Spleen (tissue), 11 donors: ENCODE measurements around the gene CCPG1. TPM values are rescaled to one million over a fixed set of nuclear protein-coding genes. Genes with fewer than 3 reads are reported as not detected.
A peak's percentile ranks its signal among the peaks of the same experiment; 100 is the strongest.

Experiments
- DNase-seq: peaks from one replicate; pipeline ENCODE4 v3.0.0-alpha.2; 2020
- H3K27ac ChIP-seq, 8 donors: fragments of 200-600 bp; sonication (generic) in 7 of 8; 1 replicate in 4 of 8; 2 replicates in 4 of 8; pipeline versions ENCODE4 v1.5.0 to v1.8.0; 2016 to 2021; ENCODE audit warnings: inconsistent platforms in 4 of 8, mild to moderate bottlenecking in 4 of 8, moderate library complexity in 1 of 8
- H3K27me3 ChIP-seq, 7 donors: fragments of 200-600 bp; sonication (generic) in 6 of 7; replicated peaks in 1 of 7; 1 replicate in 4 of 7; 2 replicates in 3 of 7; pipeline versions ENCODE4 v1.5.0 to v1.8.0; 2016 to 2021; ENCODE audit warnings: inconsistent platforms in 3 of 7, mild to moderate bottlenecking in 1 of 7
- H3K36me3 ChIP-seq, 6 donors: fragments of 200-600 bp; sonication (generic) in 5 of 6; 1 replicate in 4 of 6; 2 replicates in 2 of 6; pipeline versions ENCODE4 v1.5.0 to v1.8.0; 2016 to 2021; ENCODE audit warnings: inconsistent platforms in 2 of 6
- H3K4me1 ChIP-seq, 6 donors: fragments of 200-600 bp; sonication (generic) in 5 of 6; 1 replicate in 3 of 6; 2 replicates in 3 of 6; pipeline versions ENCODE4 v1.5.0 to v1.8.0; 2016 to 2021; ENCODE audit warnings: inconsistent platforms in 3 of 6
- H3K4me3 ChIP-seq, 8 donors: fragments of 200-600 bp; sonication (generic) in 7 of 8; 1 replicate in 4 of 8; 2 replicates in 4 of 8; pipeline versions ENCODE4 v1.5.0 to v1.8.0; 2016 to 2021; ENCODE audit warnings: inconsistent platforms in 4 of 8, mild to moderate bottlenecking in 4 of 8, moderate library complexity in 2 of 8
- H3K9me3 ChIP-seq, 8 donors: fragments of 200-600 bp; sonication (generic) in 7 of 8; 1 replicate in 4 of 8; 2 replicates in 4 of 8; pipeline versions ENCODE4 v1.5.0 to v1.8.0; 2016 to 2021; ENCODE audit warnings: inconsistent platforms in 4 of 8
- POLR2A ChIP-seq, 3 donors: fragments of 450-650 bp; IDR thresholded peaks; one replicate each; pipeline ENCODE4 v1.5.1; 2017; ENCODE audit warnings: antibody characterized with exemption in 3 of 3, mild to moderate bottlenecking in 1 of 3
- POLR2AphosphoS5 ChIP-seq, 3 donors: sonication (generic); formaldehyde crosslinking; IDR thresholded peaks; one replicate each; pipeline ENCODE4 v1.5.1; 2017; ENCODE audit warnings: antibody characterized with exemption in 3 of 3
- WGBS, 5 donors: extraction: QIAGEN DNeasy Blood & Tissue Kit in 3 of 5; methylation state at CpG; one replicate each; pipeline versions ENCODE4 v1.1.5 to v1.1.7; 2013 to 2018; 5-methylcytosine and 5-hydroxymethylcytosine counted together
- intact Hi-C: fragments of 100-400 bp; cut with DNase I; formaldehyde crosslinking; loops from one replicate; pipeline ENCODE4 v1.15.0; 2023; ENCODE audit warnings: low total_unique reads
- polyA plus RNA-seq, 3 donors: library from polyadenylated mRNA; stranded (reverse); fragments of 200-250 nt; gene quantifications; one replicate each; pipeline ENCODE4 v1.2.1, GENCODE V29; 2013
- total RNA-seq, 7 donors: library from RNA; depleted of rRNA in 3 of 7; stranded (reverse); fragments of >200 nt in 3 of 7; fragmentation: NEBNext Ultra II Directional in 4 of 7; extraction: Animal tissue kit (Norgen Biotek cat#: 25700) in 4 of 7; gene quantifications; one replicate each; pipeline versions ENCODE4 v1.1.0 to v1.2.1, GENCODE V29; 2016 to 2021
- TF ChIP-seq, protein P1 (sequence below), 11 experiments: fragments of 200-600 bp in 7 of 11; fragments of 450-650 bp in 4 of 11; sonication (generic) in 4 of 11; IDR thresholded peaks in 8 of 11; conservative IDR thresholded peaks in 3 of 11; 1 replicate in 7 of 11; 2 replicates in 4 of 11; pipeline versions ENCODE4 v1.4.0 to v1.8.0; 2016 to 2021; ENCODE audit warnings: antibody characterized with exemption in 11 of 11, inconsistent platforms in 4 of 11, mild to moderate bottlenecking in 1 of 11
- donor health status: healthy with polysubstance abuse.
- donor health status: DM: no; HTN: no; CAD: no; lungs with moderate emphysema.
- donor health status: DM: no; HTN: no; CAD: no.
- donor health status: Bipolar disorder and iron deficiency.
- donor health status: healthy.
- donor health status: DM: no; HTN: no; CAD: no.
- donor health status: DM: yes; HTN: yes; CAD: no.

CCPG1 gene
- total and polyA plus RNA-seq, 10 donors: 9.5 to 103 (median 65.0) TPM

DNA sequence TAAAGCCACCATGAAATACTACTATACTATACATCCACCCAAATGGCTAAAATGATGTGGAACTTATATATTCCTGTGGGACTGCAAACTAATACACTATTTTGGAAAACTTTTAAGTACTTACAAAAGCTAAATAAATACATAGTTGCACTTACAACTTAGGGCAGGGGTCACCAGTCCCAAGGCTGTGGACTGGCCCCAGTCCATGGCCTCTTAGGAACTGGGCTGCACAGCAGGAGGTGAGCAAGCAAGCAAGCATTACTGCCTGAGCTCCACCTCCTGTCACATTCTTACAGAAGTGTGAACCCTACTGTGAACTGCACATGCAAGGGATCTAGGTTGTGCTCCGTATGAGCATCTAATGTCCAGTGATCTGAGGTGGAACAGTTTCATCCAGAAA is 71.0 kb downstream of the CCPG1 start:
- intact Hi-C loops: no loop called here
- Histone ChIP-seq H3K36me3 (peaks cover 2 to 98% (median 54%) of the 10 kb centered on the region in 6 donors), H3K9me3 (no peaks in the 10 kb centered on the region), H3K27me3 (no peaks in the 10 kb centered on the region), H3K27ac (no peak overlapping the region), H3K4me3 (no peak overlapping the region), H3K4me1 (no peaks in the 10 kb centered on the region)
- no peak for TF ChIP-seq POLR2A (IDR thresholded peaks at IDR 0.05)
- TF ChIP-seq POLR2AphosphoS5 (IDR thresholded peaks at IDR 0.05): no peak
- TF ChIP-seq, protein P1, sequence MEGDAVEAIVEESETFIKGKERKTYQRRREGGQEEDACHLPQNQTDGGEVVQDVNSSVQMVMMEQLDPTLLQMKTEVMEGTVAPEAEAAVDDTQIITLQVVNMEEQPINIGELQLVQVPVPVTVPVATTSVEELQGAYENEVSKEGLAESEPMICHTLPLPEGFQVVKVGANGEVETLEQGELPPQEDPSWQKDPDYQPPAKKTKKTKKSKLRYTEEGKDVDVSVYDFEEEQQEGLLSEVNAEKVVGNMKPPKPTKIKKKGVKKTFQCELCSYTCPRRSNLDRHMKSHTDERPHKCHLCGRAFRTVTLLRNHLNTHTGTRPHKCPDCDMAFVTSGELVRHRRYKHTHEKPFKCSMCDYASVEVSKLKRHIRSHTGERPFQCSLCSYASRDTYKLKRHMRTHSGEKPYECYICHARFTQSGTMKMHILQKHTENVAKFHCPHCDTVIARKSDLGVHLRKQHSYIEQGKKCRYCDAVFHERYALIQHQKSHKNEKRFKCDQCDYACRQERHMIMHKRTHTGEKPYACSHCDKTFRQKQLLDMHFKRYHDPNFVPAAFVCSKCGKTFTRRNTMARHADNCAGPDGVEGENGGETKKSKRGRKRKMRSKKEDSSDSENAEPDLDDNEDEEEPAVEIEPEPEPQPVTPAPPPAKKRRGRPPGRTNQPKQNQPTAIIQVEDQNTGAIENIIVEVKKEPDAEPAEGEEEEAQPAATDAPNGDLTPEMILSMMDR (IDR thresholded peaks at IDR 0.05 in 8 of 11, conservative IDR thresholded peaks at IDR 0.05 in 3 of 11): no peak
- WGBS, 5 donors: 92 to 100% (median 97%) methylated on average over 1 of the region's 1 CpG
- no peak for DNase-seq

DNA sequence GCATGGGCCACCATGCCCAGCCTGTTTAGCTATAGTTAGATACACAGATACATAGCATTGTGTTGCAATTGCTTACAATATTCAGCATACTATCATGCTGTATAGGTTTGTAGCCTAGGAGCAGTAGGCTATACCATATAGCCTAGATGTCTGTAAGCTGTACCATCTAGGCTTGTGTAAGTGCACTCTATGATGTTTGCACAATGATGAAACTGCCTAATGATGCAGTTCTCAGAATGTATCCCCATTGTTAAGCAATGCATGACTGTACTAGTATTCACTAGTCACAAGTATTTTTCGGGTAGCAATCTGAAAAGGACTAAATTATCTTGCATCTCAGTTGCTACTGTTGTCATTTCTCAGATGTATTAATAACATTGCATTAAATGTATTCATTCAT is 73.2 kb downstream of the CCPG1 start:
- no peaks in the 10 kb centered on the region for H3K27me3 ChIP-seq
- WGBS, 5 donors: 89 to 96% (median 90%) methylated on average over 1 of the region's 1 CpG
- no peaks in the 10 kb centered on the region for H3K4me1 ChIP-seq
- no peak overlapping the region for H3K27ac ChIP-seq
- H3K9me3 ChIP-seq: no peaks in the 10 kb centered on the region
- H3K36me3 ChIP-seq: peaks cover 0 to 100% (median 61%) of the 10 kb centered on the region in 6 donors
- DNase-seq: no peak
- intact Hi-C loops: no loop called here
- H3K4me3 ChIP-seq: no peak overlapping the region
- no peak for TF ChIP-seq POLR2A (IDR thresholded peaks at IDR 0.05)
- TF ChIP-seq POLR2AphosphoS5 (IDR thresholded peaks at IDR 0.05): no peak
- TF ChIP-seq, protein P1 (IDR thresholded peaks at IDR 0.05 in 8 of 11, conservative IDR thresholded peaks at IDR 0.05 in 3 of 11): no peak

DNA sequence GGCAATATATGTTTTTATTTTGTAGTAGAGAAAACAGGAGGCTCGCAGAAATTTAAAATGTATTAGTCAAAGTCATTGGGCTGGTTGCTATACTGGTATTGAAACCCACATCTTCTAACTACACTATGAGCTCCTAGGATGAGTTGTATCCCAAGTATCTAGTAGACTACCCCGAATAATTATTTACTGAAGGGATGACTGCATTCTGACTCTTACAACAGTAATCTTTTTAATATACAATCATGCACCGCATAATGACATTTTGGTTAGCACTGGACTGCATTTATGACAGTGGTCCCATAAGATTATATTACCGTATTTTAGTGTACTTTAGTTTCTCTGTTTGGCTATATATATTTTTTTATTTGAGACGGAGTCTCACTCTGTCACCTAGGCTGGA is 73.8 kb downstream of the CCPG1 start:
- TF ChIP-seq POLR2AphosphoS5 (IDR thresholded peaks at IDR 0.05): no peak
- H3K36me3 ChIP-seq: peaks cover 0 to 100% (median 62%) of the 10 kb centered on the region in 6 donors
- H3K9me3 ChIP-seq: no peaks in the 10 kb centered on the region
- no peaks in the 10 kb centered on the region for H3K4me1 ChIP-seq
- H3K27ac ChIP-seq: no peak overlapping the region
- no peak for DNase-seq
- no peaks in the 10 kb centered on the region for H3K27me3 ChIP-seq
- no peak overlapping the region for H3K4me3 ChIP-seq
- WGBS, 5 donors: 91 to 97% (median 95%) methylated on average over 5 of the region's 5 CpGs
- intact Hi-C loops: no loop called here

DNA sequence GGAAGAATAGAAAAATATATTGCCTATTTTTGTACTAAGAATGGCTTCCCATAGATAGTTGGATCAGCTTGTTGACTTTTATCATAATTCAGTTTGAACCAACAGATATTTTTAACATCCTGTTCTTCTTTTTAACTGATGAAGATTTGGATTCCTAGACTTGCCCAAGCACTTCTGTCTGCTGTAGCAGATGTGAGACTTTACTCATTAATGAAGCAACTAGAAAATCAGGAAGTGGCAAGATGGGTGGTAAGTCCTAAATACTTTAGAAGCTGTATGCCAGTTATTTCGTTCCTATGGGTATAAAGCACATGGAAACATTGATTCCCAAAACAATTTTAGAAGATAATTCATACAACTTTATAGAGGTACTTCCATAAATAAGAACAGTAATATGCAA is 80.8 kb downstream of the CCPG1 start:
- TF ChIP-seq, protein P1 (IDR thresholded peaks at IDR 0.05 in 8 of 11, conservative IDR thresholded peaks at IDR 0.05 in 3 of 11): no peak
- no peak for TF ChIP-seq POLR2AphosphoS5 (IDR thresholded peaks at IDR 0.05)

DNA sequence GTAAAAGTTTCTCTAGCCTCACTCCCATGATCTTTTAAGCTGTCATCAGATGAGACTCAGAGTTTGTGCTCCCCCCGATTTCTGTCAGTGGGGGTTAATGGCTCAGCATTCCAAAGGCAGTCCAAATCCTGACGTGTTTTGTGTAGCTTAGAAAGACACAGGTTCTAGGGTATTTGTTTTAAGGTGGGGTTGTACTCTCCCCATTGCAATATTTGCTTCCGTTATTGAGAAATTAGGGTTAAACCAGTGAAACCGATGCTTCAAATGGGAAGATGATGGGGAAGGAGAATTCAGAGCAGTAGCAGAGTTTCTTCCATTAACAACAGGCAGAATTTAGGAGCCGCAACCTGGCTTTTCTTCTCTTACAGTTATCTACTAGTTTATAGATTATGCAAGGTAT is 85.7 kb downstream of the CCPG1 start:
- peaks cover 21 to 77% (median 51%) of the 10 kb centered on the region in 6 donors for H3K4me1 ChIP-seq

More for the DNA sequence above, 80.8 kb downstream of the CCPG1 start:
- H3K36me3 ChIP-seq: peaks cover 0 to 79% (median 33%) of the 10 kb centered on the region in 6 donors
- intact Hi-C loops: no loop called here
- no peaks in the 10 kb centered on the region for H3K9me3 ChIP-seq
- H3K4me3 ChIP-seq: no peak overlapping the region
- H3K27ac ChIP-seq: peak overlapping the region in 2 of 8 donors; percentile 9 to 21
- no peaks in the 10 kb centered on the region for H3K27me3 ChIP-seq
- peaks cover 0 to 36% (median 16%) of the 10 kb centered on the region in 6 donors for H3K4me1 ChIP-seq
- DNase-seq: no peak
- WGBS, 5 donors: 41 to 80% (median 56%) methylated on average over 1 of the region's 1 CpG

More for the DNA sequence above, 85.7 kb downstream of the CCPG1 start:
- no peaks in the 10 kb centered on the region for H3K9me3 ChIP-seq
- intact Hi-C loops: no loop called here
- no peaks in the 10 kb centered on the region for H3K27me3 ChIP-seq
- TF ChIP-seq, protein P1 (IDR thresholded peaks at IDR 0.05 in 8 of 11, conservative IDR thresholded peaks at IDR 0.05 in 3 of 11): no peak
- TF ChIP-seq POLR2A (IDR thresholded peaks at IDR 0.05) (no peak), POLR2AphosphoS5 (IDR thresholded peaks at IDR 0.05) (no peak)
- peaks cover 0 to 31% (median 7%) of the 10 kb centered on the region in 6 donors for H3K36me3 ChIP-seq
- no peak overlapping the region for H3K4me3 ChIP-seq
- peak overlapping the region in 6 of 8 donors; percentile 20 to 71 (median 46) for H3K27ac ChIP-seq
- WGBS, 5 donors: 55 to 85% (median 76%) methylated on average over 5 of the region's 5 CpGs
- DNase-seq: no peak
